22Rv1 (cell line): ENCODE measurements around the gene SLC2A5.

Experiments used
- CTCF ChIP-seq: fragments of 450-650 bp; IDR thresholded peaks from 2 replicates; pipeline ENCODE4 v1.5.1; 2017; ENCODE audit warnings: mild to moderate bottlenecking
- ZFX ChIP-seq: fragments of 450-650 bp; IDR thresholded peaks from 2 replicates; pipeline ENCODE4 v1.6.1; 2017; ENCODE audit warnings: antibody characterized with exemption, borderline replicate concordance

GRCh38 chr1:9065213-9065751 is 4.2 kb downstream of the SLC2A5 start:
- TF ChIP-seq CTCF (no peak), ZFX (no peak)
